Measurements from ENCODE around the gene HERC4. TPM values are rescaled to one million over a fixed set of nuclear protein-coding genes. Genes with fewer than 3 reads are reported as not detected.
A peak's percentile ranks its signal among the peaks of the same experiment; 100 is the strongest.

The HERC4 gene
- total and polyA plus RNA-seq, 9 of the 15 experiments (the other 6 are each of a cell fraction or from before 2014, with no cell fraction given), result 12.5 to 33.5 (median 22.8) TPM

- peak; percentile 53; the same call in 1 of the 2 replicates for TF ChIP-seq ZFP91 (CRISPR knock-in tag; IDR thresholded peaks at IDR 0.05)
- no peak for TF ChIP-seq MAFG (tag; conservative IDR thresholded peaks at IDR 0.05)
- TF ChIP-seq OTX1 (CRISPR knock-in tag; IDR thresholded peaks at IDR 0.05), result no peak
- TF ChIP-seq ZNF318 (IDR thresholded peaks at IDR 0.05; ENCODE audit: borderline replicate concordance in 1 of 2, low read depth in 1 of 2), result no peak; a peak in 1 of 4 replicates
- peak; percentile 63 for TF ChIP-seq SMARCA4 (IDR thresholded peaks at IDR 0.05)
- TF ChIP-seq GTF2A2 (tag; IDR thresholded peaks at IDR 0.05), result peak; percentile 63; the same call in 1 of the 2 replicates
- TF ChIP-seq MAZ (CRISPR knock-in tag; conservative IDR thresholded peaks at IDR 0.05 in 1 of 2, IDR thresholded peaks at IDR 0.05 in 1 of 2), result peak; percentile 98 to 99
- no peak for TF ChIP-seq CAMTA2 (CRISPR knock-in tag; conservative IDR thresholded peaks at IDR 0.05)
- TF ChIP-seq HOMEZ (CRISPR knock-in tag; IDR thresholded peaks at IDR 0.05), result no peak
- no peak for TF ChIP-seq PTTG1 (tag; IDR thresholded peaks at IDR 0.05; ENCODE audit: low read depth)
- TF ChIP-seq ZNF282 (CRISPR knock-in tag; IDR thresholded peaks at IDR 0.05), result no peak
- no peak for TF ChIP-seq NELFE (IDR thresholded peaks at IDR 0.05; ENCODE audit: insufficient read depth, insufficient read length)
- no peak for TF ChIP-seq ADNP (tag; IDR thresholded peaks at IDR 0.05)
- peak; percentile 75 for TF ChIP-seq GABPB1 (CRISPR knock-in tag; IDR thresholded peaks at IDR 0.05)
- TF ChIP-seq ZNF512 (tag; IDR thresholded peaks at IDR 0.05), result no peak
- no peak for TF ChIP-seq ZNF444 (CRISPR knock-in tag; IDR thresholded peaks at IDR 0.05)
Measured at GRCh38 chr10:67884313-67884841, 190.7 kb downstream of the HERC4 start, which contains the start of gene SIRT1 (continued).
